HFFc6 (cell line): ENCODE results near the gene HVCN1. TPM values are rescaled to one million over a fixed set of nuclear protein-coding genes. Genes with fewer than 3 reads are reported as not detected.
"Not testable (repeated sequence)": the region's sequence is repeated elsewhere in the genome, so short reads cannot be mapped to it uniquely, and the experiment has no call there.

Experiments
- DNase-seq: peaks from one replicate; pipeline ENCODE4 v3.0.0-alpha.2; 2018
- H3K27ac Mint-ChIP-seq: 2 replicates; pipeline ENCODE4 v1.8.0; 2020; ENCODE audit warnings: mild to moderate bottlenecking, mixed read lengths
- H3K27me3 Mint-ChIP-seq: 2 replicates; pipeline ENCODE4 v1.8.0; 2021; ENCODE audit warnings: mild to moderate bottlenecking, moderate library complexity, mixed read lengths; ENCODE audit not compliant: insufficient read depth
- H3K36me3 Mint-ChIP-seq: 2 replicates; pipeline ENCODE4 v1.8.0; 2021; ENCODE audit warnings: low read depth, mixed read lengths
- H3K4me1 Mint-ChIP-seq: 2 replicates; pipeline ENCODE4 v1.8.0; 2020; ENCODE audit warnings: low read depth, mixed read lengths
- H3K4me3 Mint-ChIP-seq: 2 replicates; pipeline ENCODE4 v1.8.0; 2020; ENCODE audit warnings: mild to moderate bottlenecking, moderate library complexity, mixed read lengths
- H3K9me3 Mint-ChIP-seq: 2 replicates; pipeline ENCODE4 v1.8.0; 2020; ENCODE audit warnings: mild to moderate bottlenecking, mixed read lengths
- long read RNA-seq: library from polyadenylated mRNA; unstranded; transcript quantifications from one replicate; pipeline ENCODE4 v2.0.0, GENCODE V29; 2019
- total RNA-seq, 6 experiments: library from RNA; stranded (reverse); fragmentation: NEBNext Ultra II Directional; extraction: Animal tissue kit (Norgen Biotek cat#: 25700); gene quantifications; 2 replicates in 1 of 6; 3 replicates in 5 of 6; pipeline ENCODE4 v1.2.3, GENCODE V29; 2021
- TF ChIP-seq, protein P1 (sequence below): fragments of 200-600 bp; sonication (generic); IDR thresholded peaks from 2 replicates; pipeline ENCODE4 v1.5.0; 2021; ENCODE audit warnings: antibody characterized with exemption, mild to moderate bottlenecking

Gene HVCN1, protein sequence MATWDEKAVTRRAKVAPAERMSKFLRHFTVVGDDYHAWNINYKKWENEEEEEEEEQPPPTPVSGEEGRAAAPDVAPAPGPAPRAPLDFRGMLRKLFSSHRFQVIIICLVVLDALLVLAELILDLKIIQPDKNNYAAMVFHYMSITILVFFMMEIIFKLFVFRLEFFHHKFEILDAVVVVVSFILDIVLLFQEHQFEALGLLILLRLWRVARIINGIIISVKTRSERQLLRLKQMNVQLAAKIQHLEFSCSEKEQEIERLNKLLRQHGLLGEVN
- under 1 TPM in 5 of 6 experiments, not detected in 1; 0.09 to 0.71 (median 0.33) TPM for total RNA-seq
- long read RNA-seq, partial matches to known transcripts, result 0 of 2 reads
- long read RNA-seq, other reads (novel, unspliced or antisense), result 2 of 2 reads

DNA sequence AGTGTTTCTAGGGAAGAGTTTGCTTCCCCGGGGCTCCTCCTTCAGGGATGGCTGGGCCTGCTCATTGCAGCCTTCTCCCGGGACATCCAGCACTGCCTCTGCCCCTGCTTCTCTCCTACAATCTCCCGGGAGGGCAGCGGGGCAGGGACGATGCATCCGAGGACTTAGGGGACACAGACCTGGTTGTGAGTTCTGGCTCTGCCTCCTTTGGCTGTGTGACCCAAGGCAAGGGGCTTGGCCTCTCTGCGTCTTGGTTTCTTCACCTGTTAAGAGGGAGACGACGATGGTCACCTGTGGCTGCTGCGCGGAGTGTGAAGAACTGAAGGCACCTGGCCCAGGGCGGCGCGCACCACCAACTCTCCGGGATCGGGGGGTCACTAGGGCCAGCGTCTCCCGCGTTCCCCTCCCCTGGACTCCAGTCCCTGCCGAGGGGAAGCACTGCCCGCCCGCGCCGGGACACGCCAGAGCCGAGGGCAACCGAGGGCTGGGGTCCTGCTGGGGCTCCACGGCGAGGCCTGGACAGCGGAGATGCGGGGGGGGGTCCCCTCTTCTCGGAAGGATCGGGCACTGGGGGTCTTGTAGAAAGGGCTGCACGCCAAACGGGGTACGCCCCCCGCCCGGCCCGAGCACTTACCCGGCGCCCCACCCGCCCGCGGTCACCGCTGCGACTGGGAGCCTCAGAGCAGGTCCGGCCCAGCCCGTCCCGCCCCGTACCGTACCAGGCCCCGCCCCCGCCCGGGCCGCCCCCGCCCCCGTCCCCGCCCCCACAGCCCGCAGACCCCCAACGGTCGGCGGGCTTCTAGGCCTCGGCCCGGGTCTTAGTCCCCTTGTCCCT is at the start of gene HVCN1:
Gene HVCN1 (minus strand): TSS at position 670 of the 835 bp plus-strand sequence. CDS start 5,870 bp downstream, outside the sequence.
- 0 out of 2 replicates have a peak, but pooled peaks cover 4% of the 10 kb centered on the region for H3K4me1 Mint-ChIP-seq
- DNase-seq, result no peak
- H3K4me3 Mint-ChIP-seq, result peak within 1 kb of the TSS; percentile 74
- H3K36me3 Mint-ChIP-seq, result no peaks in the 10 kb centered on the region
- H3K27ac Mint-ChIP-seq, result no peak within 1 kb of the TSS
- peaks cover 4% of the 10 kb centered on the region; the same call in 1 of the 2 replicates for H3K9me3 Mint-ChIP-seq
- peaks cover 42% of the 10 kb centered on the region for H3K27me3 Mint-ChIP-seq
- TF ChIP-seq, protein P1, sequence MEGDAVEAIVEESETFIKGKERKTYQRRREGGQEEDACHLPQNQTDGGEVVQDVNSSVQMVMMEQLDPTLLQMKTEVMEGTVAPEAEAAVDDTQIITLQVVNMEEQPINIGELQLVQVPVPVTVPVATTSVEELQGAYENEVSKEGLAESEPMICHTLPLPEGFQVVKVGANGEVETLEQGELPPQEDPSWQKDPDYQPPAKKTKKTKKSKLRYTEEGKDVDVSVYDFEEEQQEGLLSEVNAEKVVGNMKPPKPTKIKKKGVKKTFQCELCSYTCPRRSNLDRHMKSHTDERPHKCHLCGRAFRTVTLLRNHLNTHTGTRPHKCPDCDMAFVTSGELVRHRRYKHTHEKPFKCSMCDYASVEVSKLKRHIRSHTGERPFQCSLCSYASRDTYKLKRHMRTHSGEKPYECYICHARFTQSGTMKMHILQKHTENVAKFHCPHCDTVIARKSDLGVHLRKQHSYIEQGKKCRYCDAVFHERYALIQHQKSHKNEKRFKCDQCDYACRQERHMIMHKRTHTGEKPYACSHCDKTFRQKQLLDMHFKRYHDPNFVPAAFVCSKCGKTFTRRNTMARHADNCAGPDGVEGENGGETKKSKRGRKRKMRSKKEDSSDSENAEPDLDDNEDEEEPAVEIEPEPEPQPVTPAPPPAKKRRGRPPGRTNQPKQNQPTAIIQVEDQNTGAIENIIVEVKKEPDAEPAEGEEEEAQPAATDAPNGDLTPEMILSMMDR, result no peak

DNA sequence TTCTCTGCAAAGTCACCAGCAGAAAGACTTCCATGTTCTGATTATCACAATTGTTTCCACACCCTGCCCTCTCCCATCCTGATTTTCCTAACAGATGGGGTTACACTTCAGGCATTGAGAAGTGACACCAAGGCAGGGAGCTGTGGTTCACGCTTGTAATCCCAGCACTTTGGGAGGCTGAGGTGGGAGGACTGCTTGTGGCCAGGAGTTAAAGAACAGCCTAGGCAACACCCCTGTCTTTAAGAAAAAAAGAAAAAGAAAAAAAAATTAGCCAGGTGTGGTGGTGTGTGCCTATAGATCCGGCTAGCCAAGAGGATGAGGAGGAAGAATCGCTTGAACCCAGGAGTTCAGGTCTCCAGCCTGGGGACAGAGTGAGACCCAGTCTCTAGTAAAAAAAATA is 48.6 kb upstream of the HVCN1 start:
- DNase-seq, result no peak
- no peaks in the 10 kb centered on the region; the same call in 1 of the 2 replicates for H3K27me3 Mint-ChIP-seq
- peaks cover 72% of the 10 kb centered on the region for H3K4me1 Mint-ChIP-seq
- H3K9me3 Mint-ChIP-seq, result no peaks in the 10 kb centered on the region
- peaks cover 16% of the 10 kb centered on the region for H3K36me3 Mint-ChIP-seq
- peak overlapping the region; percentile 32; the same call in 1 of the 2 replicates for H3K4me3 Mint-ChIP-seq
- peak overlapping the region; percentile 58 for H3K27ac Mint-ChIP-seq
- TF ChIP-seq, protein P1, result no peak

DNA sequence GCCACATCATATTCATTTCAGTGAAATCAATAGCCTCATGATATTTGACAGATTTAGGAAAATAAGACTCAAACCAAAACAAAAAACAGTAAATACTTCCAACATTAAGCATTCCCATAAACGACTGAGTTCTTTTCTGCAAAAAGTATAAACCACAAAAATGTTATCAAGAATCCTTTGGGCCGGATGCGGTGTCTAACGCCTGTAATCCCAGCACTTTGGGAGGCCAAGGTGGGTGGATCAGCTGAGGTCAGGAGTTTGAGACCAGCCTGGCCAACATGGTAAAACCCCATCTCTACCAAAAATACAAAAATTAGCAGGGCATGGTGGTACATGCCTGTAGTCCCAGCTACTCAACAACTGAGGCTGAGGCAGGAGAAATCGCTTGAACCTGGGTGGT is 48.1 kb upstream of the HVCN1 start:
- H3K9me3 Mint-ChIP-seq, H3K27me3 Mint-ChIP-seq: not testable (repeated sequence)
- peak overlapping the region; percentile 51; the same call in 1 of the 2 replicates for H3K4me3 Mint-ChIP-seq
- peaks cover 15% of the 10 kb centered on the region for H3K36me3 Mint-ChIP-seq
- DNase-seq, result peak; percentile 48
- peaks cover 78% of the 10 kb centered on the region for H3K4me1 Mint-ChIP-seq
- peak overlapping the region; percentile 57 for H3K27ac Mint-ChIP-seq

DNA sequence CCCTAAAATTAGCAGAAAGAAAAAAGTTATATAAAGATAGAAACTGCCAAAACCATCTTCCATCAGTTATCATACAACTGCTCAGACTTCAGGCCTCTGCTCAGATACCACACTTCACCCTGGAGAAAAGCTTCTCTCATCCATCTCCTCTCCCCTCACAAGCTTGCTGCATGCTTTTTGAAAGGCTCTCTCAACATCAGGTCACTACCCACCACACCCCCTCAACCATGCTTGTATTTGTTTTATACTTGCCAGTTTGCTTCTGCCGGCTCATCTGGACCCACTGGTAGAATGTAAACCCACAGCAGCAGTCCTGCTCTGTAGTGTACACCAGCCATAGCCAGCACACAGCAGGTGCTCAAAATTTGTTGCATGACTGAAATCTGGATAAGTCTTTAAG is 45.0 kb upstream of the HVCN1 start:
- no peak for DNase-seq
- H3K27ac Mint-ChIP-seq, result no peak overlapping the region
- no peaks in the 10 kb centered on the region; the same call in 1 of the 2 replicates for H3K27me3 Mint-ChIP-seq
- H3K4me3 Mint-ChIP-seq, result peak overlapping the region; percentile 50
- TF ChIP-seq, protein P1, result no peak
- H3K36me3 Mint-ChIP-seq, result peaks cover 15% of the 10 kb centered on the region
- no peaks in the 10 kb centered on the region for H3K9me3 Mint-ChIP-seq
- peaks cover 54% of the 10 kb centered on the region for H3K4me1 Mint-ChIP-seq

DNA sequence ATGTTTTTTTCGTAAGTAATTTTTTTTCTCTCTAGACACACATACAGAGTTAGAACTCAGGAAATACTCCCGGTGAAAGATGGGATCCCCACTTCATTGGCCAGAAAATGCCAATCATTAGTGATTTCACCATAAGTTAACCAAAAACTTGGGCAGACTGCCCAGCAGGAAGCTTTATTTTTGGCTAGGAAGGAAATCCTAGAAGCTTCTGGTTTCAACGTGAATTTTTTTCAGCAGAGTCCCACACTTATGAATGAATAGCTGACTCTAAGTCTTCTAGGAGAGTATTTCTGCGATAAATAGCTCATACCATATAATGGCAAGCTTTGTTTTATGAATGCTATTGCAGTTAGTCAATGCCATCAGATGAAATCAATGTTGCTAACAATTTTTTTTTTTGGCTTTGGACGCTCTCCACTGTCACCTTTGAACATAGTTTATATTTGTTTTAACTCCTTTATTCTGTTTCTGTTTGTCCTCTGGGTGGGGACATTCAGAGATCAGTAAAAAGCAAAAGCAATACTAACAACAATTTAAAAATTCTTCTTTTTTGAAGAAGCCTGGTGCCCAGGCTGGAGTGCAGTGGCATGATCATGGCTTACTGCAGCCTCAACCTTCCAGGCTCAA is 44.3 kb upstream of the HVCN1 start:
- Mint-ChIP-seq H3K9me3 (no peaks in the 10 kb centered on the region), H3K36me3 (peaks cover 19% of the 10 kb centered on the region), H3K27me3 (no peaks in the 10 kb centered on the region; the same call in none of the 2 replicates), H3K4me1 (peaks cover 47% of the 10 kb centered on the region), H3K4me3 (peak overlapping the region; percentile 25; the same call in 1 of the 2 replicates), H3K27ac (peak overlapping the region; percentile 40)
- TF ChIP-seq, protein P1, result no peak
- DNase-seq, result peak; percentile 64
